Sigmoid colon (tissue), 3 donors: ENCODE data around the gene EFNA2.

Experiments used
- CTCF ChIP-seq, 4 experiments: fragments of 450-650 bp in 3 of 4; fragments of 200-600 bp in 1 of 4; IDR thresholded peaks; one replicate each; pipeline ENCODE4 v1.5.1; 2016 to 2019; ENCODE audit warnings: antibody characterized with exemption in 4 of 4, mild to moderate bottlenecking in 3 of 4, moderate library complexity in 2 of 4
- POLR2A ChIP-seq, 2 donors: fragments of 450-650 bp; IDR thresholded peaks; one replicate each; pipeline ENCODE4 v1.6.1; 2016; ENCODE audit warnings: antibody characterized with exemption in 2 of 2, mild to moderate bottlenecking in 2 of 2, moderate library complexity in 2 of 2

- TF ChIP-seq CTCF (IDR thresholded peaks at IDR 0.05) (no peak), POLR2A (IDR thresholded peaks at IDR 0.05) (no peak)
Measured at GRCh38 chr19:1336079-1336684, 50.5 kb downstream of the EFNA2 start.
